HepG2 (cell line): ENCODE results near the gene CAST. TPM values are rescaled to one million over a fixed set of nuclear protein-coding genes. Genes with fewer than 3 reads are reported as not detected.

ENCODE experiments used
- ATAC-seq: fragments of 200-7000 bp; cut with Tn5 transposase; 3 replicates; pipeline ENCODE4 v1.9.1; 2020; ENCODE audit warnings: mild to moderate bottlenecking, moderate library complexity
- BruUV-seq: library from RNA; stranded (reverse); fragments of 400-500 nt; replicated peaks from 2 replicates; lab custom pipeline; 2021; lab: Mats Ljungman, UMichigan
- CTCF ChIA-PET: fragments of 300-600 bp; formaldehyde crosslinking; extraction: SDS; loops from one replicate; lab custom pipeline; 2021; ENCODE audit warnings: low total read pairs, inconsistent platforms, low intra/inter-chr PET ratio; lab: Yijun Ruan, JAX
- POLR2A ChIA-PET: fragments of 350-600 bp; sonication (Branson Sonifier 250); formaldehyde crosslinking; loops from one replicate; lab custom pipeline; 2020; ENCODE audit warnings: antibody characterized with exemption, inconsistent platforms; lab: Yijun Ruan, JAX
- DNase-seq: peaks from one replicate; pipeline ENCODE4 v3.0.0-alpha.2; 2015; ENCODE audit warnings: low spot score
- FAIRE-seq: peaks from 3 replicates; lab custom pipeline; 2011; peaks lifted over from hg19 to GRCh38; lab: Jason Lieb, UNC
- H2AFZ ChIP-seq: one replicate; pipeline ENCODE4 v1.6.1; 2011; ENCODE audit warnings: low read length, inconsistent platforms
- H3K27ac ChIP-seq: fragments of 300-600 bp; 3 replicates; pipeline ENCODE4 v1.8.0; 2011; ENCODE audit warnings: mixed run types, mild to moderate bottlenecking, mixed read lengths, low read length, inconsistent platforms; ENCODE audit not compliant: insufficient read depth; ENCODE audit errors: extremely low read length
- H3K27me3 ChIP-seq, 2 experiments: fragments of 200-600 bp in 1 of 2; 2 replicates in 1 of 2; 3 replicates in 1 of 2; pipeline versions ENCODE4 v1.6.0 to v1.8.0; 2011; ENCODE audit warnings: low read length in 2 of 2, mild to moderate bottlenecking in 2 of 2, moderate library complexity in 2 of 2, inconsistent platforms in 1 of 2; ENCODE audit not compliant: insufficient read depth in 2 of 2, control insufficient read depth in 1 of 2
- H3K36me3 ChIP-seq, 2 experiments: fragments of 200-600 bp in 1 of 2; replicated peaks in 1 of 2; 2 replicates in 1 of 2; 3 replicates in 1 of 2; pipeline versions ENCODE4 v1.5.1 to v1.8.0; 2011; ENCODE audit warnings: low read length in 2 of 2, inconsistent platforms in 1 of 2; ENCODE audit not compliant: insufficient read depth in 2 of 2, control insufficient read depth in 1 of 2
- H3K4me1 ChIP-seq: 2 replicates; pipeline ENCODE4 v1.5.1; 2012; ENCODE audit warnings: low read length, inconsistent platforms; ENCODE audit not compliant: insufficient read depth
- H3K4me2 ChIP-seq: 2 replicates; pipeline ENCODE4 v1.6.0; 2011; ENCODE audit warnings: low read depth, low read length, inconsistent platforms
- H3K4me3 ChIP-seq, 3 experiments: fragments of 200-600 bp in 1 of 3; sonication (generic), shearing (Covaris generic) in 1 of 3; replicated peaks in 1 of 3; 2 replicates each; pipeline ENCODE4 v1.5.1; 2011 to 2016; ENCODE audit warnings: low read length in 3 of 3, inconsistent platforms in 2 of 3, low read depth in 2 of 3, mild to moderate bottlenecking in 2 of 3, control low read depth in 1 of 3, mixed read lengths in 1 of 3; ENCODE audit not compliant: insufficient read depth in 1 of 3
- H3K79me2 ChIP-seq: one replicate; pipeline ENCODE4 v1.6.1; 2011; ENCODE audit warnings: low read length, inconsistent platforms; ENCODE audit not compliant: insufficient read depth
- H3K9ac ChIP-seq: 2 replicates; pipeline ENCODE4 v1.6.0; 2011; ENCODE audit warnings: mild to moderate bottlenecking, low read depth, low read length, inconsistent platforms; ENCODE audit not compliant: insufficient read depth
- H3K9me3 ChIP-seq: 2 replicates; pipeline ENCODE4 v1.5.1; 2012; ENCODE audit warnings: mild to moderate bottlenecking, low read length
- H4K20me1 ChIP-seq: 2 replicates; pipeline ENCODE4 v1.6.0; 2011; ENCODE audit warnings: inconsistent platforms, mild to moderate bottlenecking, low read length, moderate library complexity; ENCODE audit not compliant: insufficient read depth
- ARID5B ChIP-seq: IDR thresholded peaks from 2 replicates; pipeline ENCODE4 v1.4.0; 2020; ENCODE audit warnings: mild to moderate bottlenecking, missing genetic modification reagents
- BRCA1 ChIP-seq: sonication (generic); formaldehyde crosslinking; IDR thresholded peaks from 2 replicates; pipeline ENCODE4 v1.4.0; 2020; ENCODE audit warnings: missing genetic modification reagents
- CREBL2 ChIP-seq: sonication (generic); formaldehyde crosslinking; IDR thresholded peaks from 2 replicates; pipeline ENCODE4 v1.8.1; 2023; ENCODE audit warnings: missing genetic modification reagents, mild to moderate bottlenecking, borderline replicate concordance
- JUNB ChIP-seq: sonication (generic); formaldehyde crosslinking; IDR thresholded peaks from 2 replicates; pipeline ENCODE4 v1.8.0; 2022; ENCODE audit warnings: missing genetic modification reagents, mild to moderate bottlenecking, borderline replicate concordance
- KLF13 ChIP-seq: sonication (generic); formaldehyde crosslinking; IDR thresholded peaks from 2 replicates; pipeline ENCODE4 v1.4.0; 2020; ENCODE audit warnings: mild to moderate bottlenecking, missing genetic modification reagents
- MZF1 ChIP-seq: sonication (generic); formaldehyde crosslinking; IDR thresholded peaks from 2 replicates; pipeline ENCODE4 v1.8.1; 2023; ENCODE audit warnings: mild to moderate bottlenecking, missing genetic modification reagents, borderline replicate concordance
- NFYB ChIP-seq: sonication (generic); formaldehyde crosslinking; IDR thresholded peaks from 2 replicates; pipeline ENCODE4 v1.4.0; 2020; ENCODE audit warnings: missing genetic modification reagents
- NFYC ChIP-seq: IDR thresholded peaks from 2 replicates; pipeline ENCODE4 v1.6.1; 2016; ENCODE audit warnings: missing genetic modification reagents, missing compliant biosample characterization
- NKX3-1 ChIP-seq: sonication (generic); formaldehyde crosslinking; IDR thresholded peaks from 2 replicates; pipeline ENCODE4 v1.5.0; 2020; ENCODE audit warnings: missing genetic modification reagents
- PAF1 ChIP-seq: IDR thresholded peaks from 2 replicates; pipeline ENCODE4 v1.6.1; 2016; ENCODE audit warnings: missing genetic modification reagents, missing compliant biosample characterization
- SMARCE1 ChIP-seq: fragments of 450-650 bp; IDR thresholded peaks from 2 replicates; pipeline ENCODE4 v1.6.1; 2017; ENCODE audit warnings: borderline replicate concordance
- SP5 ChIP-seq: IDR thresholded peaks from 2 replicates; pipeline ENCODE4 v1.6.1; 2016; ENCODE audit warnings: low read depth, borderline replicate concordance
- SRSF1 ChIP-seq: fragments of 200-400 bp; formaldehyde crosslinking; optimal IDR thresholded peaks from 2 replicates; pipeline ENCODE3; 2017; ENCODE audit warnings: mild to moderate bottlenecking, low read depth, low read length, moderate library complexity
- ZIK1 ChIP-seq: sonication (generic); formaldehyde crosslinking; IDR thresholded peaks from 2 replicates; pipeline ENCODE4 v1.5.0; 2020; ENCODE audit warnings: mild to moderate bottlenecking, low read depth, missing genetic modification reagents, borderline replicate concordance
- ZNF589 ChIP-seq: sonication (generic); formaldehyde crosslinking; conservative IDR thresholded peaks from 2 replicates; pipeline ENCODE4 v1.8.0; 2022; ENCODE audit warnings: mild to moderate bottlenecking, moderate library complexity, missing genetic modification reagents
- WGBS: methylation state at CpG from one replicate; pipeline ENCODE4 v1.1.6; 2017; ENCODE audit warnings: low lambda C conversion rate; 5-methylcytosine and 5-hydroxymethylcytosine counted together
- in situ Hi-C: cut with HindIII; loops from 2 replicates; pipeline ENCODE4 v1.10.0; 2017; ENCODE audit warnings: low pct_unique_long_range_greater_than_20kb; ENCODE audit not compliant: extremely low pct_ligation_motif_present
- intact Hi-C: fragments of 100-400 bp; cut with micrococcal nuclease; formaldehyde crosslinking; loops from one replicate; pipeline ENCODE4 v1.10.0; 2022; ENCODE audit not compliant: unreplicated experiment
- polyA plus RNA-seq, 8 experiments: library from polyadenylated mRNA; depleted of rRNA in 3 of 8; stranded (reverse) in 7 of 8; unstranded in 1 of 8; fragments of >200 nt; fragmentation: Illumina TruSeq in 4 of 8; extraction: Trizol in 4 of 8; gene quantifications; 2 replicates each; pipeline versions ENCODE4 v1.2.1 to v1.2.3, GENCODE V29; 2011 to 2016; ENCODE audit warnings: low read depth in 4 of 8, missing spikeins in 1 of 8, mixed read lengths in 1 of 8; ENCODE audit not compliant: insufficient read depth in 1 of 8
- total RNA-seq, 5 experiments: library from RNA; depleted of rRNA; stranded (reverse); fragments of >200 nt; fragmentation: Illumina TruSeq; extraction: Trizol; gene quantifications; 2 replicates each; pipeline ENCODE4 v1.2.3, GENCODE V29; 2016; ENCODE audit warnings: low read depth in 1 of 5
- TF ChIP-seq, protein P1 (sequence below): sonication (generic); formaldehyde crosslinking; IDR thresholded peaks from 2 replicates; pipeline ENCODE4 v1.5.1; 2020; ENCODE audit warnings: mild to moderate bottlenecking, missing genetic modification reagents, borderline replicate concordance

CAST gene
- total and polyA plus RNA-seq, 2 of the 13 experiments (the other 11 are each of a cell fraction or from before 2014, with no cell fraction given), result 42.1 to 67.6 TPM

GRCh38 chr5:96692441-96692840 lies 30.3 kb downstream of the CAST start (continued):
- TF ChIP-seq, protein P1, sequence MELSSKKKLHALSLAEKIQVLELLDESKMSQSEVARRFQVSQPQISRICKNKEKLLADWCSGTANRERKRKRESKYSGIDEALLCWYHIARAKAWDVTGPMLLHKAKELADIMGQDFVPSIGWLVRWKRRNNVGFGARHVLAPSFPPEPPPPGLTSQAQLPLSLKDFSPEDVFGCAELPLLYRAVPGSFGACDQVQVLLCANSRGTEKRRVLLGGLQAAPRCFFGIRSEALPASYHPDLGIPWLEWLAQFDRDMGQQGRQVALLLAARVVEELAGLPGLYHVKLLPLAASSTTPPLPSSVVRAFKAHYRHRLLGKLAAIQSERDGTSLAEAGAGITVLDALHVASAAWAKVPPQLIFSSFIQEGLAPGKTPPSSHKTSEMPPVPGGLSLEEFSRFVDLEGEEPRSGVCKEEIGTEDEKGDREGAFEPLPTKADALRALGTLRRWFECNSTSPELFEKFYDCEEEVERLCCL (CRISPR knock-in tag), result no peak
- TF ChIP-seq SMARCE1 (no peak), JUNB (no peak), SP5 (CRISPR knock-in tag) (no peak), CREBL2 (CRISPR knock-in tag) (no peak)

- in situ Hi-C loops, result no loop called here
- WGBS, result 71% methylated on average over 3 of the region's 3 CpGs
- H3K36me3 ChIP-seq, result no peaks in the 10 kb centered on the region; a peak in 1 of 5 replicates
- FAIRE-seq (no peak), DNase-seq (no peak), ATAC-seq (no peak)
- intact Hi-C loops, result no loop called here
- TF ChIP-seq NFYC (CRISPR knock-in tag), result peak; percentile 32; the same call in 1 of the 2 replicates
- no peak for TF ChIP-seq MZF1 (CRISPR knock-in tag)
- no peak for TF ChIP-seq PAF1 (CRISPR knock-in tag)
- no peak for TF ChIP-seq ARID5B (CRISPR knock-in tag)
- no peak for TF ChIP-seq KLF13 (CRISPR knock-in tag)
- TF ChIP-seq SRSF1, result no peak
- no peak for TF ChIP-seq ZIK1 (CRISPR knock-in tag)
- 0 out of 2 replicates have a peak, but pooled peaks have one; percentile 12 for TF ChIP-seq NFYB (CRISPR knock-in tag)
- TF ChIP-seq BRCA1 (CRISPR knock-in tag), result no peak
- TF ChIP-seq ZNF589 (CRISPR knock-in tag), result no peak
- no peak for TF ChIP-seq NKX3-1 (CRISPR knock-in tag)
- no peak overlapping the region for H3K4me3 ChIP-seq
- POLR2A ChIA-PET, result interaction anchor here (0.5 to 1.0 kb wide), 2 partner anchors 15 to 818 kb away, joined by 3 read pairs; no protein-coding TSS in a partner anchor
- no peaks in the 10 kb centered on the region; a peak in 1 of 5 replicates for H3K27me3 ChIP-seq
- H3K79me2 ChIP-seq, result peaks cover 9% of the 10 kb centered on the region
- H3K4me1 ChIP-seq, result peaks cover 9% of the 10 kb centered on the region
- H3K27ac ChIP-seq, result no peak overlapping the region
- CTCF ChIA-PET, result no interaction called here
- no peak overlapping the region for H3K9ac ChIP-seq
- BruUV-seq, result no TSS peak
- no peaks in the 10 kb centered on the region for H3K9me3 ChIP-seq
- H3K4me2 ChIP-seq, result no peak overlapping the region
- H2AFZ ChIP-seq, result no peak overlapping the region
- no peaks in the 10 kb centered on the region for H4K20me1 ChIP-seq
Measured at GRCh38 chr5:96699186-96699820, 37.1 kb downstream of the CAST start.
